HG02623 (cell line): Measurements from ENCODE around the gene SLC41A1.
A peak's percentile ranks its signal among the peaks of the same experiment; 100 is the strongest.

Experiments used
- ATAC-seq: cut with Tn5 transposase; IDR thresholded peaks from one replicate; pipeline ENCODE4 v1.9.1; 2021; ENCODE audit warnings: moderate library complexity; ENCODE audit not compliant: unreplicated experiment

The SLC41A1 gene

GRCh38 chr1:205763980-205764379 lies 49.0 kb downstream of the SLC41A1 start:
- ATAC-seq: no peak

- ATAC-seq: no peak
Measured at GRCh38 chr1:205760606-205761005, 52.4 kb downstream of the SLC41A1 start.

GRCh38 chr1:205756552-205756951 lies 56.4 kb downstream of the SLC41A1 start:
- ATAC-seq: no peak

GRCh38 chr1:205754857-205755256 lies 58.1 kb downstream of the SLC41A1 start:
- ATAC-seq: no peak

- no peak for ATAC-seq
Measured at GRCh38 chr1:205751036-205751651, 61.9 kb downstream of the SLC41A1 start.

- peak; percentile 73 for ATAC-seq
Measured at GRCh38 chr1:205750138-205751035, 62.6 kb downstream of the SLC41A1 start, which contains the start of gene NUCKS1. NUCKS1 (minus strand) TSS chr1:205750182; CDS start chr1:205749973, 209 bp downstream.

GRCh38 chr1:205749234-205750137 lies 63.5 kb downstream of the SLC41A1 start:
- ATAC-seq: peak; percentile 72

- peak; percentile 20 for ATAC-seq
Measured at GRCh38 chr1:205748403-205749233, 64.4 kb downstream of the SLC41A1 start.

- no peak for ATAC-seq
Measured at GRCh38 chr1:205746757-205747412, 66.1 kb downstream of the SLC41A1 start.

GRCh38 chr1:205744403-205744802 lies 68.6 kb downstream of the SLC41A1 start:
- ATAC-seq: no peak

GRCh38 chr1:205743977-205744376 lies 69.0 kb downstream of the SLC41A1 start:
- no peak for ATAC-seq

- no peak for ATAC-seq
Measured at GRCh38 chr1:205741681-205742080, 71.3 kb downstream of the SLC41A1 start.

GRCh38 chr1:205739348-205740160 lies 73.4 kb downstream of the SLC41A1 start:
- no peak for ATAC-seq
